LNCAP (cell line): ENCODE results near the gene FNDC4.

Experiments
- CTCF ChIP-seq: fragments of 450-650 bp; IDR thresholded peaks from 2 replicates; pipeline ENCODE4 v1.5.1; 2017; ENCODE audit warnings: mild to moderate bottlenecking

The FNDC4 gene

GRCh38 chr2:27489118-27489497 lies 5.9 kb downstream of the FNDC4 start:
- no peak for TF ChIP-seq CTCF

- no peak for TF ChIP-seq CTCF
These were observed 9.5 kb downstream of the FNDC4 start for GRCh38 chr2:27485496-27485895.

GRCh38 chr2:27471961-27472360 lies 23.0 kb downstream of the FNDC4 start:
- no peak for TF ChIP-seq CTCF

GRCh38 chr2:27464443-27464842 lies 30.6 kb downstream of the FNDC4 start:
- TF ChIP-seq CTCF, result no peak

GRCh38 chr2:27461118-27461517 lies 33.9 kb downstream of the FNDC4 start:
- TF ChIP-seq CTCF, result no peak

- TF ChIP-seq CTCF, result no peak
These were observed 41.0 kb downstream of the FNDC4 start for GRCh38 chr2:27453968-27454367.

GRCh38 chr2:27451095-27451494 lies 43.9 kb downstream of the FNDC4 start:
- TF ChIP-seq CTCF, result no peak

- no peak for TF ChIP-seq CTCF
These were observed 46.6 kb downstream of the FNDC4 start for GRCh38 chr2:27448381-27448780.
